GM13977 (cell line): Measurements from ENCODE around the gene FBXW11.

Source experiments
- DNase-seq: peaks from one replicate; pipeline ENCODE4 v3.0.0; 2012; ENCODE audit warnings: low spot score
- in situ Hi-C: fragments of 300-500 bp; cut with MboI; formaldehyde crosslinking; loops from one replicate; pipeline ENCODE4 v1.12.0; 2022; ENCODE audit warnings: low sequenced_read_pairs, low pct_unique_long_range_greater_than_20kb, mixed read lengths, inconsistent platforms; ENCODE audit not compliant: unreplicated experiment
- TF ChIP-seq, protein P1 (sequence below): IDR thresholded peaks from 2 replicates; pipeline ENCODE4 v1.5.1; 2012; ENCODE audit warnings: mild to moderate bottlenecking, control low read depth; ENCODE audit not compliant: insufficient read depth; ENCODE audit errors: extremely low read depth, missing control alignments

The FBXW11 gene

DNA sequence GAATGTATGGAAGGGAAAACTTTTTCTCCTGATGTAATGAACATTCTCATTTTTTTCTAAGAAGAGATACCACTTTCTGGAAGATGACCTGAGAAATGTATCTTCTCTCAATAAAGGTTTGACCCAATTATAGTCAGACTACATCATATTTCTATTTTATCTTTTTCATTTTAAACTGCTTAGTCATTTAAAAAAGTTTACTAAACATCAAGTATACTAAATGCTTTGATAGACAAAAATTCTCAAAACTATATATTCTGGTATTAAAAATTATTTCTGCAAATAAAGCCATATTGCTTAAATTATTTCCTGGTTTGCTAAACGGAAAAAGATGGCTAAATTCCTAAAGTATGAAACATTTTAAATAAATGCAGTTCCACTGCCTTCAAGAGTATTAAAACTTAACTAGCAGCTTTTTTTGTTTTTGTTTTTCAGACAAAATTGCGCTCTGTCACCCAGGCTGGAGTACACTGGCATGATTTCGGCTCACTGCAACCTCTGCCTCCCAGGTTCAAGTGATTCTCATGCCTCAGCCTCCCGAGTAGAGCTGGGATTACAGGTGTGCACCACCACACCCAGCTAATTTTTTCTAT lies 37.1 kb downstream of the FBXW11 start:
- DNase-seq: no peak
- TF ChIP-seq, protein P1, sequence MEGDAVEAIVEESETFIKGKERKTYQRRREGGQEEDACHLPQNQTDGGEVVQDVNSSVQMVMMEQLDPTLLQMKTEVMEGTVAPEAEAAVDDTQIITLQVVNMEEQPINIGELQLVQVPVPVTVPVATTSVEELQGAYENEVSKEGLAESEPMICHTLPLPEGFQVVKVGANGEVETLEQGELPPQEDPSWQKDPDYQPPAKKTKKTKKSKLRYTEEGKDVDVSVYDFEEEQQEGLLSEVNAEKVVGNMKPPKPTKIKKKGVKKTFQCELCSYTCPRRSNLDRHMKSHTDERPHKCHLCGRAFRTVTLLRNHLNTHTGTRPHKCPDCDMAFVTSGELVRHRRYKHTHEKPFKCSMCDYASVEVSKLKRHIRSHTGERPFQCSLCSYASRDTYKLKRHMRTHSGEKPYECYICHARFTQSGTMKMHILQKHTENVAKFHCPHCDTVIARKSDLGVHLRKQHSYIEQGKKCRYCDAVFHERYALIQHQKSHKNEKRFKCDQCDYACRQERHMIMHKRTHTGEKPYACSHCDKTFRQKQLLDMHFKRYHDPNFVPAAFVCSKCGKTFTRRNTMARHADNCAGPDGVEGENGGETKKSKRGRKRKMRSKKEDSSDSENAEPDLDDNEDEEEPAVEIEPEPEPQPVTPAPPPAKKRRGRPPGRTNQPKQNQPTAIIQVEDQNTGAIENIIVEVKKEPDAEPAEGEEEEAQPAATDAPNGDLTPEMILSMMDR: no peak
- in situ Hi-C loops: no loop called here

DNA sequence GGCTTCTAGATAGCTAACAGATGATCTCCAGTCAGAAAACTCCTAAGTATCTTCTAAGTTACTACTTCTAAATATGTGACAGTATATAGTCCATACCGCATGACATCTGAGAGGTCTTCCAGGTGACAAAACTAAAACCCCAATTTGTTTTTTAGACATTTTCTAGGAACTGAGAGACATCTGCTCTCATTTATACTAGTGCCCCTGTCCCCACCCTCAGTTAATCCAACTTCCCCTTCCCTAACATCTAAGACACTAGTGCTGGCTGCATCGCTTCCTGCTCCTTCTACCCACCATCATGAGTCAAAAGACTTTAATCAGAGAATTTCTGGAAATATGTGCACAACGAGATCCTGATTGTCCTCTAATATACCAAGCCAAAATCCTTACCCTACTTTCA lies 37.9 kb downstream of the FBXW11 start:
- DNase-seq: no peak
- in situ Hi-C loops: no loop called here
- TF ChIP-seq, protein P1: no peak

DNA sequence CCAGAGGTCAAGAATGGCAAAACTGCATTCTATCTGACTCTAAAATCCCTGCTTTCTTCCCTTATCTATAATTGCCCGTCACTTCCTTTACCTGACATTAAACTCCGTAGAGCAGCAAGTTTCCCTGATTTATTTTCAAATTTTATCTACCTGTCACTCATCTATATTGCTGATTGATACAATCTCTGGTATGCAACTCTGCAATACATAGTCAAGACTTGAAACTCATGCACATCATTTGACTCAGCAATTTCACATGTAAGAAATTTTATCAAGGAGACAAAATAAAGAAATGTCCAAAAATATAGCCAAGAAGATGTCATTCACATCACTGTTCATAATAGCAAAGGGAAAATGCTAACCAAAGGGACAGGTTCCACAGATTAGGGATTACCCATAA lies 39.5 kb downstream of the FBXW11 start:
- in situ Hi-C loops: no loop called here
- no peak for DNase-seq
- TF ChIP-seq, protein P1: no peak

DNA sequence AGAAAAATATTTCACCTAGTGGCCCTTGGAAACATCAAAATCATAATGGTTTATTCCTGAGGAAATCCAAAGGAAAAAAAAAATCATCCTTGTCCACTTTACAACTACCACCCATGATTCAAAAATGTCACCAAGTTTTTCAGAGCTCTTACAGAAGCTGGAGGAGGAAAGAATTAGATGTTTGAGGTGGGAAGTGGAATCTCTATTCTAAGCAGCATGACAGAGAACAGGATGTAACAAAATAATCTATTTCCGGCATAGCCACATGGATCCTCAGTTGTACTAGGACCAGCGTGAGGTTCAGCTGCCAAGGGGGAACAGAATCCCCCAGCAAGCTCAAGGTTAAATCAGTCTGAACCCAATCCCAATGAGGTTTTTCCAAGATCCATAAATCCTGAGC lies 40.2 kb downstream of the FBXW11 start:
- TF ChIP-seq, protein P1: no peak
- in situ Hi-C loops: no loop called here
- DNase-seq: no peak

DNA sequence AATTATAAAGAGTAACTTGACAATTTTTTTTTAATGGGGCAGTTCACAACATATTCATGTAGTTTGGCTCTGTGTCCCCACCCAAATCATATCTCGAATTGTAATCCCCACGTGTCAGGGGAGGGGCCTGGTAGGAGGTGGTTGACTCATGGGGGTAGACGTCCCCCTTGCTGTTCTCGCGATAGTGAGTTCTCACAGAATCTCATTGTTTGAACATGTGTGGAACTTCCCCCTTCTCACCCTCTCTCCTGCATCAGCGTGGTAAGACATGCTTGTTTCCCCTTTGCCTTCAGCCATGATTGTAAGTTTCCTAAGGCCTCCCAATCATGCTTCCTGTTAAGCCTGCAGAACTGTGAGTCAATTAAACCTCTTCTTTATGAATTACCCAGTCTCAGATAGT lies 40.7 kb downstream of the FBXW11 start:
- in situ Hi-C loops: no loop called here
- TF ChIP-seq, protein P1: no peak
- DNase-seq: no peak

DNA sequence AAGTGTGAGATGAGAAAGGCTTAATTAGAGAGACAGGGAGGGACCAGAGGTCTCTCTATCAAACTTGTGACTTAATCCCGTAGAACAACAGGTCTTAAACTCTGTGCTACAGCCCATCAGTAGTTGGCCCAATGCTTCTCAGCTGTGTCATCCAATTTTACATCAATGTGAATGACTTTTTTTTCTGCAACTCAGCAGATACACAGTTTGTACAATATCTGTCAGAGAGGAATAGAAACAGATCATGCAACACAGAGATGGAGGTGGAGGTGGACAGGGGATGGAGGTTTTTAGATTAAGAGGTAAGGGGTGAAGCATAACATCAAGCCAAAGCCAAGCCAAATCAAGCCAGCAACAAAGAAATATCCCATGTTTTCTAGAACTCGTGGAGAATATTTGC lies 43.0 kb downstream of the FBXW11 start:
- in situ Hi-C loops: no loop called here
- TF ChIP-seq, protein P1: no peak
- DNase-seq: no peak

DNA sequence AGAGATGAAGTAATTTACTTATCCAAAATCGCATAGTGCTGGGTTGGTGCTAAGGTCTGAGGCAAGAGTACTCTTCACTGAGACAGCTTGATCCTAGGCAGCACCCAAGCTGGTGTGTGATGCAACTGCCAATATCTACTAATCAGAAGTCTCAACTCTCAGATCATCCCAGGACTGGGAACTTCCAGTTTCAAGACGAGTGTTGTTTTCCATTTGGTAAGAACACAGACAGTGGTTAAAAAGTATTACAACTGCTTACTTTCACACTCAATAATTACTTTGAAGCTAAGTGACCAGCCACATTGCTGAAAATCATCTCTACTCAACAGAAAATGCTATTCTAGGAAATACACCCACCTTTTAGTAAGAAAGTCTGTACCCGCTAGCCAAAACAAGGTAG lies 45.3 kb downstream of the FBXW11 start:
- in situ Hi-C loops: no loop called here
- DNase-seq: peak; percentile 41
- TF ChIP-seq, protein P1: no peak
